ENCODE measurements around the gene OR51S1.
"Not testable (repeated sequence)": the region's sequence is repeated elsewhere in the genome, so short reads cannot be mapped to it uniquely, and the experiment has no call there.

Gene OR51S1

GRCh38 chr11:4825132-4825531 is 23.9 kb downstream of the OR51S1 start:
- DNase-seq (ENCODE audit: extremely low spot score), result no peak
- ChIA-PET CTCF (no interaction called here), POLR2A (no interaction called here)
- no peak for TF ChIP-seq SUZ12 (IDR thresholded peaks at IDR 0.05)
- no peak for TF ChIP-seq FOXK2 (IDR thresholded peaks at IDR 0.05)
- TF ChIP-seq SP1 (IDR thresholded peaks at IDR 0.05), result no peak

GRCh38 chr11:4821021-4821420 is 28.0 kb downstream of the OR51S1 start, which contains the start of gene OR51F2:
OR51F2 (plus strand) TSS chr11:4821321; CDS start chr11:4821422, 101 bp downstream.
- no peak for DNase-seq (ENCODE audit: extremely low spot score)

GRCh38 chr11:4809246-4809645 is 39.8 kb downstream of the OR51S1 start:
- POLR2A ChIA-PET, result no interaction called here
- no peak for TF ChIP-seq SP1 (IDR thresholded peaks at IDR 0.05)
- no peak for TF ChIP-seq FOXA1 (IDR thresholded peaks at IDR 0.05)
- no peak for TF ChIP-seq LEF1 (IDR thresholded peaks at IDR 0.05; ENCODE audit: borderline replicate concordance)
- no peak for TF ChIP-seq CTBP1 (IDR thresholded peaks at IDR 0.05; ENCODE audit: borderline replicate concordance)
- no peak for TF ChIP-seq FOXM1 (IDR thresholded peaks at IDR 0.05; ENCODE audit: borderline replicate concordance)
- no peak for TF ChIP-seq ARNT (IDR thresholded peaks at IDR 0.05)
- no peak for TF ChIP-seq NFRKB (IDR thresholded peaks at IDR 0.05)
- no peak for TF ChIP-seq TARDBP (IDR thresholded peaks at IDR 0.05)
- no peak for TF ChIP-seq ZNF384 (IDR thresholded peaks at IDR 0.05)
- no peak for TF ChIP-seq L3MBTL2 (conservative IDR thresholded peaks at IDR 0.05)

More at GRCh38 chr11:4821021-4821420, 28.0 kb downstream of the OR51S1 start, which contains the start of gene OR51F2:
- CTCF ChIA-PET, result no interaction called here
- TF ChIP-seq ARNT (IDR thresholded peaks at IDR 0.05) (no peak), HDGF (IDR thresholded peaks at IDR 0.05; ENCODE audit: borderline replicate concordance) (no peak), L3MBTL2 (conservative IDR thresholded peaks at IDR 0.05) (no peak), LEF1 (IDR thresholded peaks at IDR 0.05; ENCODE audit: borderline replicate concordance) (no peak), BHLHE40 (IDR thresholded peaks at IDR 0.05; ENCODE audit: borderline replicate concordance) (no peak), FOXK2 (IDR thresholded peaks at IDR 0.05) (no peak), ELF4 (IDR thresholded peaks at IDR 0.05) (no peak), TARDBP (IDR thresholded peaks at IDR 0.05) (no peak), ZNF384 (IDR thresholded peaks at IDR 0.05) (no peak), FOXA1 (IDR thresholded peaks at IDR 0.05) (no peak), SP1 (IDR thresholded peaks at IDR 0.05) (no peak), CTBP1 (IDR thresholded peaks at IDR 0.05; ENCODE audit: borderline replicate concordance) (no peak), SUZ12 (IDR thresholded peaks at IDR 0.05) (no peak), NFRKB (IDR thresholded peaks at IDR 0.05) (no peak), FOXM1 (IDR thresholded peaks at IDR 0.05; ENCODE audit: borderline replicate concordance) (no peak)
- TF ChIP-seq, protein P1, sequence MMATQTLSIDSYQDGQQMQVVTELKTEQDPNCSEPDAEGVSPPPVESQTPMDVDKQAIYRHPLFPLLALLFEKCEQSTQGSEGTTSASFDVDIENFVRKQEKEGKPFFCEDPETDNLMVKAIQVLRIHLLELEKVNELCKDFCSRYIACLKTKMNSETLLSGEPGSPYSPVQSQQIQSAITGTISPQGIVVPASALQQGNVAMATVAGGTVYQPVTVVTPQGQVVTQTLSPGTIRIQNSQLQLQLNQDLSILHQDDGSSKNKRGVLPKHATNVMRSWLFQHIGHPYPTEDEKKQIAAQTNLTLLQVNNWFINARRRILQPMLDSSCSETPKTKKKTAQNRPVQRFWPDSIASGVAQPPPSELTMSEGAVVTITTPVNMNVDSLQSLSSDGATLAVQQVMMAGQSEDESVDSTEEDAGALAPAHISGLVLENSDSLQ (IDR thresholded peaks at IDR 0.05), result no peak
- POLR2A ChIA-PET, result no interaction called here

GRCh38 chr11:4808476-4808875 is 40.5 kb downstream of the OR51S1 start:
- ChIA-PET POLR2A (no interaction called here), CTCF (no interaction called here)
- no peak for DNase-seq (ENCODE audit: extremely low spot score)
- no peak for TF ChIP-seq ELF4 (IDR thresholded peaks at IDR 0.05)
- TF ChIP-seq LEF1 (IDR thresholded peaks at IDR 0.05; ENCODE audit: borderline replicate concordance), result no peak
- no peak for TF ChIP-seq ZNF384 (IDR thresholded peaks at IDR 0.05)
- TF ChIP-seq HDGF (IDR thresholded peaks at IDR 0.05; ENCODE audit: borderline replicate concordance), result no peak
- no peak for TF ChIP-seq CTBP1 (IDR thresholded peaks at IDR 0.05; ENCODE audit: borderline replicate concordance)
- no peak for TF ChIP-seq FOXK2 (IDR thresholded peaks at IDR 0.05)
- TF ChIP-seq L3MBTL2 (conservative IDR thresholded peaks at IDR 0.05), result no peak
- TF ChIP-seq SP1 (IDR thresholded peaks at IDR 0.05), result no peak
- TF ChIP-seq FOXA1 (IDR thresholded peaks at IDR 0.05), result no peak
- TF ChIP-seq ARNT (IDR thresholded peaks at IDR 0.05), result no peak
- no peak for TF ChIP-seq SUZ12 (IDR thresholded peaks at IDR 0.05)
- TF ChIP-seq, protein P1 (IDR thresholded peaks at IDR 0.05), result no peak
- no peak for TF ChIP-seq FOXM1 (IDR thresholded peaks at IDR 0.05; ENCODE audit: borderline replicate concordance)
- no peak for TF ChIP-seq BHLHE40 (IDR thresholded peaks at IDR 0.05; ENCODE audit: borderline replicate concordance)
- TF ChIP-seq NFRKB (IDR thresholded peaks at IDR 0.05), result no peak
- no peak for TF ChIP-seq TARDBP (IDR thresholded peaks at IDR 0.05)

More at GRCh38 chr11:4809246-4809645, 39.8 kb downstream of the OR51S1 start:
- no peak for DNase-seq (ENCODE audit: extremely low spot score)
- CTCF ChIA-PET, result no interaction called here

- DNase-seq (ENCODE audit: extremely low spot score), result no peak
- CTCF ChIA-PET, result no interaction called here
- TF ChIP-seq NFRKB (IDR thresholded peaks at IDR 0.05) (no peak), FOXA1 (IDR thresholded peaks at IDR 0.05) (no peak)
- POLR2A ChIA-PET, result no interaction called here
Observed at GRCh38 chr11:4804280-4804679, 44.7 kb downstream of the OR51S1 start, which contains the start of gene OR52R1. OR52R1 (minus strand) TSS chr11:4804380; CDS start chr11:4804380, 0 bp downstream.

- DNase-seq (ENCODE audit: extremely low spot score); CTCF ChIA-PET; POLR2A ChIA-PET: not testable (repeated sequence)
Observed at GRCh38 chr11:4801316-4801715, 47.7 kb downstream of the OR51S1 start.

DNA sequence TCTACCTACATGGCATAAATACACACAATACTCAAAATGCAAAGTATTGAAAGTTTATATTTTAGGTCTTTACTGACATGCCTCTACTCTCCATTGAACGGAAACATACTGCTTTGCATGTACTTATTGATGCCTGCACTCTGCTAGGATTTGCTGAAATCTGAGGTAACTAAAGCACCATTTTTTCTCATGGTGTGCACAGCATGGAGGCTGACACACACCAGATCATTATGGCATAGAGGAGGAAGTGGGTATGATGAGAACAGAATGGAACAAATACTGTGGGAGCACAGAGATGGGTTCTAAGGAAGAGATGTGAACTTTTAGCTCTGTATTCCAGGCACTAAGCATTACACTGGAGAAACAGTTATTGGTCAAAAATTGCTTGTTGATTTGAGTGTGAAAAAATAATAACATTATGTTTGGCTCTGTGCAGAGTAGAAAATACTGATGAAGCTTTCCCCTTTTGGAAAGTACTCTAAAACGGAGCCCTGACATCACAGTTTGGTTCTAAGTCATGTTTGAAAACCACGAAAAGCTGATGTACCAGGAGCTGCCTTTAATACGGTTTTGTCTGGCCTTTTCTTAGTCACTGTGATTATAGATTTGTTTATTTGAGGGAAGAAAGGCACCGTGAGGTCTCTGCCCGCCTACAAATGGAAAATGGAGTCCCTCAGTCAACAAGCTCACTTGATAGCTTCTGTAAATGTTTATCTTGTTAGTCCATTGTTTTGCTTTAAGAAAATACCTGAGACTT is 50.4 kb downstream of the OR51S1 start:
- ChIA-PET CTCF (no interaction called here), POLR2A (no interaction called here)
- no peak for DNase-seq (ENCODE audit: extremely low spot score)
- TF ChIP-seq ARNT (IDR thresholded peaks at IDR 0.05), result no peak
- no peak for TF ChIP-seq NFRKB (IDR thresholded peaks at IDR 0.05)

Measured in HEK293T (cell line).